ENCODE measurements around the gene PARVG. TPM values are rescaled to one million over a fixed set of nuclear protein-coding genes. Genes with fewer than 3 reads are reported as not detected.
A peak's percentile ranks its signal among the peaks of the same experiment; 100 is the strongest.

Gene PARVG
- total and polyA plus RNA-seq, 2 of the 13 experiments (the other 11 are each of a cell fraction or from before 2014, with no cell fraction given), result not detected

DNA sequence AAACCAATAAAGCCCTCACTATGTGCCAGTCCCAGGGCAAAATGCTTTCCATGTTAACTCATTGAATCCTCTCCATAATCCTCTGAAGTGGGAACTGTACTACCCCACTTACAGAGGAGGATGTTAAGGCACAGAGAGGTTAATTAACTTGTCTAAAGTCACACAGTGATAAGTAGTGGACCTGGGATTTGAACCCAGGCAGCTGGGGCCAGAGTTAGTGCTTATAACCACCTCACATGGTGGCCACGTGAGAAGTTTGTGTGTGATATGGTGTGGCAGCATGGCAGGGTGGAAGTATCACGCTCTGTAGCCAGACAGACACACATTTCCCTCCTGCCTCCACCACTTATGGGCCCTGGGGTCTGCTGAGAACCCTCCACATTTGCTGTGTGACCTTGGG is 16.5 kb downstream of the PARVG start:
- FAIRE-seq, result no peak
- no peaks in the 10 kb centered on the region for H3K9me3 ChIP-seq (ENCODE audit: low read length)
- no peak for ATAC-seq
- no peaks in the 10 kb centered on the region for H3K36me3 ChIP-seq (replicated peaks in 1 of 2; ENCODE audit: control insufficient read depth in 1 of 2, insufficient read depth in 2 of 2, low read length in 2 of 2)
- H3K4me1 ChIP-seq (ENCODE audit: insufficient read depth, low read length), result no peaks in the 10 kb centered on the region
- H3K9ac ChIP-seq (ENCODE audit: insufficient read depth, low read depth, low read length), result no peak overlapping the region
- no TSS peak for BruUV-seq (replicated peaks)
- CTCF ChIA-PET (ENCODE audit: low intra/inter-chr PET ratio, low total read pairs), result no interaction called here
- WGBS (ENCODE audit: low lambda C conversion rate), result 43% methylated on average over 2 of the region's 2 CpGs
- in situ Hi-C loops (cut with HindIII; ENCODE audit: extremely low pct_ligation_motif_present, low pct_unique_long_range_greater_than_20kb) (no loop called here), intact Hi-C loops (cut with micrococcal nuclease; ENCODE audit: unreplicated experiment) (no loop called here)
- H3K79me2 ChIP-seq (ENCODE audit: insufficient read depth, low read length), result no peaks in the 10 kb centered on the region
- no peak overlapping the region for H3K27ac ChIP-seq (ENCODE audit: extremely low read length, insufficient read depth, low read length)
- H4K20me1 ChIP-seq (ENCODE audit: insufficient read depth, low read length), result no peaks in the 10 kb centered on the region
- POLR2A ChIA-PET, result no interaction called here
- DNase-seq (ENCODE audit: low spot score), result no peak
- H3K27me3 ChIP-seq (ENCODE audit: control insufficient read depth in 1 of 2, insufficient read depth in 2 of 2, low read length in 2 of 2), result peaks cover 5 to 21% of the 10 kb centered on the region in 2 experiments
- H2AFZ ChIP-seq (ENCODE audit: low read length), result no peak overlapping the region
- no peak overlapping the region for H3K4me2 ChIP-seq (ENCODE audit: low read depth, low read length)
- no peak overlapping the region for H3K4me3 ChIP-seq (replicated peaks in 1 of 3; ENCODE audit: insufficient read depth in 1 of 3, low read depth in 2 of 3, low read length in 3 of 3)
- peak; percentile 79 for TF ChIP-seq ZNF768 (CRISPR knock-in tag; IDR thresholded peaks at IDR 0.05)
- no peak for TF ChIP-seq ZSCAN21 (CRISPR knock-in tag; IDR thresholded peaks at IDR 0.05; ENCODE audit: borderline replicate concordance)

DNA sequence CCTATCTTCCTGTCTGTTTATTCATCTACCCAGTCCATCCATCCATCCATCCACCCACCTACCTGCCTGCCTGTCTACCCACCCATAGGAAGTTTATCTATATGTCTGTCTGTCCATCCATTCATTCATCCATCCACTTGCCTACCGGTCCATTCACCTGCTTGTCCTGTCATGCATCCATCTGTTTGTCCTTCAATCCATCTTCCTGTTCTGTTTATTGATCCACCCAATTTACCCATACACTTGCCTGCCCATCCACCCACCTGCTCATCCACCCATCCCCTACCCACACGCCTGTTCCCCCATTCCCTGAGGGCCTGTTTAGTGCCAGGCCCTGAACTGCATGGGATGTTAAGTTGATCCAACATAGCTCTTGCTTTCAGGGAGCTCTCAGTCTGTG is 18.4 kb downstream of the PARVG start:
- DNase-seq (ENCODE audit: low spot score) (no peak), ATAC-seq (no peak), FAIRE-seq (no peak)
- peaks cover 5 to 35% of the 10 kb centered on the region in 2 experiments; a peak in 4 of 5 replicates for H3K27me3 ChIP-seq (ENCODE audit: control insufficient read depth in 1 of 2, insufficient read depth in 2 of 2, low read length in 2 of 2)
- H4K20me1 ChIP-seq (ENCODE audit: insufficient read depth, low read length), result no peaks in the 10 kb centered on the region
- H3K4me3 ChIP-seq (replicated peaks in 1 of 3; ENCODE audit: insufficient read depth in 1 of 3, low read depth in 2 of 3, low read length in 3 of 3), result no peak overlapping the region
- 1% methylated on average over 2 of the region's 2 CpGs for WGBS (ENCODE audit: low lambda C conversion rate)
- H3K9me3 ChIP-seq (ENCODE audit: low read length), result no peaks in the 10 kb centered on the region
- no peaks in the 10 kb centered on the region for H3K4me1 ChIP-seq (ENCODE audit: insufficient read depth, low read length)
- H3K4me2 ChIP-seq (ENCODE audit: low read depth, low read length), result no peak overlapping the region
- BruUV-seq (replicated peaks), result no TSS peak
- H3K36me3 ChIP-seq (replicated peaks in 1 of 2; ENCODE audit: control insufficient read depth in 1 of 2, insufficient read depth in 2 of 2, low read length in 2 of 2), result no peaks in the 10 kb centered on the region
- no peaks in the 10 kb centered on the region for H3K79me2 ChIP-seq (ENCODE audit: insufficient read depth, low read length)
- ChIA-PET CTCF (ENCODE audit: low intra/inter-chr PET ratio, low total read pairs) (no interaction called here), POLR2A (no interaction called here)
- H3K27ac ChIP-seq (ENCODE audit: extremely low read length, insufficient read depth, low read length), result no peak overlapping the region
- no peak overlapping the region for H2AFZ ChIP-seq (ENCODE audit: low read length)
- intact Hi-C loops (cut with micrococcal nuclease; ENCODE audit: unreplicated experiment), result no loop called here
- H3K9ac ChIP-seq (ENCODE audit: insufficient read depth, low read depth, low read length), result no peak overlapping the region
- in situ Hi-C loops (cut with HindIII; ENCODE audit: extremely low pct_ligation_motif_present, low pct_unique_long_range_greater_than_20kb), result no loop called here
- TF ChIP-seq, protein P1, sequence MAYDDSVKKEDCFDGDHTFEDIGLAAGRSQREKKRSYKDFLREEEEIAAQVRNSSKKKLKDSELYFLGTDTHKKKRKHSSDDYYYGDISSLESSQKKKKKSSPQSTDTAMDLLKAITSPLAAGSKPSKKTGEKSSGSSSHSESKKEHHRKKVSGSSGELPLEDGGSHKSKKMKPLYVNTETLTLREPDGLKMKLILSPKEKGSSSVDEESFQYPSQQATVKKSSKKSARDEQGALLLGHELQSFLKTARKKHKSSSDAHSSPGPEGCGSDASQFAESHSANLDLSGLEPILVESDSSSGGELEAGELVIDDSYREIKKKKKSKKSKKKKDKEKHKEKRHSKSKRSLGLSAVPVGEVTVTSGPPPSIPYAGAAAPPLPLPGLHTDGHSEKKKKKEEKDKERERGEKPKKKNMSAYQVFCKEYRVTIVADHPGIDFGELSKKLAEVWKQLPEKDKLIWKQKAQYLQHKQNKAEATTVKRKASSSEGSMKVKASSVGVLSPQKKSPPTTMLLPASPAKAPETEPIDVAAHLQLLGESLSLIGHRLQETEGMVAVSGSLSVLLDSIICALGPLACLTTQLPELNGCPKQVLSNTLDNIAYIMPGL (CRISPR knock-in tag; IDR thresholded peaks at IDR 0.05; ENCODE audit: borderline replicate concordance in 1 of 2, low read depth in 1 of 2), result no peak
- TF ChIP-seq KLF11 (CRISPR knock-in tag; IDR thresholded peaks at IDR 0.05), result no peak
- TF ChIP-seq ZNF83 (CRISPR knock-in tag; IDR thresholded peaks at IDR 0.05; ENCODE audit: borderline replicate concordance), result no peak
- no peak for TF ChIP-seq CEBPB (IDR thresholded peaks at IDR 0.05; ENCODE audit: borderline replicate concordance, low read depth, low read length)
